ENCODE data around the gene TDRD10. TPM values are rescaled to one million over a fixed set of nuclear protein-coding genes. Genes with fewer than 3 reads are reported as not detected.

The TDRD10 gene
- total and polyA plus RNA-seq, 2 of the 8 experiments (the other 6 are each of a cell fraction or from before 2014, with no cell fraction given) = 0.15 to 0.27 TPM

GRCh38 chr1:154539486-154540483 is 37.8 kb downstream of the TDRD10 start:
- Histone ChIP-seq H3K23me2 (ENCODE audit: low read depth, low read length) (no peaks in the 10 kb centered on the region), H4K20me1 (replicated peaks in 1 of 2; ENCODE audit: control insufficient read depth in 1 of 2, insufficient read depth in 2 of 2, low read length in 2 of 2) (no peaks in the 10 kb centered on the region), H3K9ac (replicated peaks in 1 of 4; ENCODE audit: extremely low read depth in 1 of 4, low read depth in 3 of 4, low read length in 3 of 4) (no peak overlapping the region), H4K91ac (replicated peaks; ENCODE audit: insufficient read length, low read length) (no peak overlapping the region), H4K5ac (ENCODE audit: insufficient read length, low read depth, low read length) (no peak overlapping the region), H3K79me1 (ENCODE audit: low read depth, low read length) (no peaks in the 10 kb centered on the region), H3K4me2 (ENCODE audit: insufficient read depth in 1 of 2, low read depth in 2 of 2, low read length in 2 of 2) (no peak overlapping the region), H2AK5ac (ENCODE audit: low read depth, low read length) (no peak overlapping the region), H3K14ac (ENCODE audit: insufficient read length) (no peak overlapping the region), H3K4me1 (replicated peaks in 1 of 4; ENCODE audit: control insufficient read depth in 3 of 4, insufficient read depth in 4 of 4, low read length in 3 of 4) (peaks cover 0 to 4% (median 3%) of the 10 kb centered on the region in 4 experiments; a peak in 2 of 7 replicates), H3K36me3 (ENCODE audit: control insufficient read depth in 2 of 4, insufficient read depth in 4 of 4, low read length in 3 of 4) (no peaks in the 10 kb centered on the region), H3K9me3 (ENCODE audit: insufficient read depth in 2 of 2, low read depth in 1 of 2, low read length in 1 of 2) (no peaks in the 10 kb centered on the region), H2BK5ac (ENCODE audit: low read depth, low read length) (no peak overlapping the region), H3K4me3 (ENCODE audit: extremely low read depth in 1 of 4, insufficient read depth in 2 of 4, low read depth in 3 of 4, low read length in 4 of 4) (no peak overlapping the region), H3K4ac (replicated peaks; ENCODE audit: insufficient read length, low read depth, low read length) (no peak overlapping the region), H2BK15ac (ENCODE audit: low read length) (no peak overlapping the region), H2AFZ (ENCODE audit: low read length) (no peak overlapping the region), H3K56ac (replicated peaks; ENCODE audit: insufficient read length, low read depth, low read length) (no peak overlapping the region), H2BK12ac (ENCODE audit: low read depth, low read length) (no peak overlapping the region), H3K23ac (ENCODE audit: insufficient read length) (no peak overlapping the region), H2BK20ac (ENCODE audit: low read length) (no peak overlapping the region), H3K18ac (ENCODE audit: extremely low read depth, low read length) (no peak overlapping the region), H3K27ac (ENCODE audit: low read depth, low read length) (no peak overlapping the region), H3K79me2 (ENCODE audit: control insufficient read depth in 1 of 2, insufficient read depth in 2 of 2, low read length in 2 of 2) (no peaks in the 10 kb centered on the region), H3K27me3 (replicated peaks in 1 of 4; ENCODE audit: control insufficient read depth in 3 of 4, extremely low read depth in 1 of 4, insufficient read depth in 3 of 4, low read length in 3 of 4) (no peaks in the 10 kb centered on the region), H2BK120ac (replicated peaks; ENCODE audit: low read depth, low read length) (no peak overlapping the region), H4K8ac (ENCODE audit: extremely low read depth, insufficient read depth, low read length) (no peak overlapping the region)
- ChIA-PET CTCF (ENCODE audit: partially characterized antibody) (interaction anchor here (0.6 to 6.1 kb wide), 5 partner anchors 20 to 545 kb away, joined by 3 to 41 read pairs (median 3); no protein-coding TSS in a partner anchor), POLR2A (ENCODE audit: partially characterized antibody) (interaction anchor here (0.6 kb wide), 1 partner anchor 1442 kb away, joined by 3 read pairs; no protein-coding TSS in a partner anchor)
- FAIRE-seq = no peak
- WGBS, 2 experiments (ENCODE audit: extremely low coverage in 1 of 2, insufficient coverage in 1 of 2, insufficient read length in 1 of 2, insufficient replicate concordance in 2 of 2, low coverage in 1 of 2, low lambda C conversion rate in 2 of 2, missing lambda C conversion rate in 1 of 2) = 88% methylated on average over 9 of the region's 9 CpGs; no CpG with 5 or more reads in 1 of the 2 experiments
- DNase-seq (ENCODE audit: low read depth in 1 of 2, low spot score in 2 of 2) = no peak
- TF ChIP-seq ZNF274 (IDR thresholded peaks at IDR 0.05; ENCODE audit: borderline replicate concordance, extremely low read depth, low read length) (no peak), RXRA (IDR thresholded peaks at IDR 0.05; ENCODE audit: insufficient read depth, low read depth, low read length) (no peak), BACH1 (IDR thresholded peaks at IDR 0.05; ENCODE audit: low read length) (no peak), MAFK (IDR thresholded peaks at IDR 0.05; ENCODE audit: low read depth, low read length) (no peak), CTCF (IDR thresholded peaks at IDR 0.05; ENCODE audit: control extremely low read depth in 1 of 3, insufficient read depth in 1 of 3, low read depth in 1 of 3, low read length in 3 of 3) (no peak), TAF7 (optimal IDR thresholded peaks at IDR 0.05; ENCODE audit: borderline replicate concordance, low read depth, low read length) (no peak), CEBPB (IDR thresholded peaks at IDR 0.05; ENCODE audit: low read depth, low read length) (no peak), EP300 (IDR thresholded peaks at IDR 0.05; ENCODE audit: borderline replicate concordance in 1 of 2, low read depth in 2 of 2, low read length in 2 of 2) (no peak), BRCA1 (IDR thresholded peaks at IDR 0.05; ENCODE audit: low read depth, low read length) (no peak)

Data from H1 (cell line).